ENCODE data around the gene CMKLR1.

Gene CMKLR1

GRCh38 chr12:108297895-108298760, 41.0 kb downstream of the CMKLR1 start:
- no peak for DNase-seq

GRCh38 chr12:108297424-108297823, 41.7 kb downstream of the CMKLR1 start:
- no peak for DNase-seq

- DNase-seq = no peak
Observed at GRCh38 chr12:108296945-108297344, 42.2 kb downstream of the CMKLR1 start.

GRCh38 chr12:108295641-108296040, 43.5 kb downstream of the CMKLR1 start:
- no peak for DNase-seq

- no peak for DNase-seq
Observed at GRCh38 chr12:108289350-108290161, 49.6 kb downstream of the CMKLR1 start.

- no peak for DNase-seq
Observed at GRCh38 chr12:108287227-108287626, 51.9 kb downstream of the CMKLR1 start.

GRCh38 chr12:108285016-108285415, 54.1 kb downstream of the CMKLR1 start:
- no peak for DNase-seq

GRCh38 chr12:108284163-108284562, 54.9 kb downstream of the CMKLR1 start:
- no peak for DNase-seq

GRCh38 chr12:108282676-108283075, 56.4 kb downstream of the CMKLR1 start:
- DNase-seq = no peak

- DNase-seq = no peak
Observed at GRCh38 chr12:108282160-108282559, 57.0 kb downstream of the CMKLR1 start.

GRCh38 chr12:108277613-108278012, 61.5 kb downstream of the CMKLR1 start:
- DNase-seq = no peak

- DNase-seq = no peak
Observed at GRCh38 chr12:108273217-108273616, 65.9 kb downstream of the CMKLR1 start.

GRCh38 chr12:108271951-108272872, 66.9 kb downstream of the CMKLR1 start:
- no peak for DNase-seq

GRCh38 chr12:108270849-108271143, 68.3 kb downstream of the CMKLR1 start:
- no peak for DNase-seq

- no peak for DNase-seq
Observed at GRCh38 chr12:108270035-108270848, 68.9 kb downstream of the CMKLR1 start.

GRCh38 chr12:108269224-108269623, 69.9 kb downstream of the CMKLR1 start:
- no peak for DNase-seq

GRCh38 chr12:108268397-108268796, 70.7 kb downstream of the CMKLR1 start:
- DNase-seq = no peak

GRCh38 chr12:108267450-108267849, 71.7 kb downstream of the CMKLR1 start:
- no peak for DNase-seq

- DNase-seq = no peak
Observed at GRCh38 chr12:108266131-108266530, 73.0 kb downstream of the CMKLR1 start.

GRCh38 chr12:108265505-108265904, 73.6 kb downstream of the CMKLR1 start:
- DNase-seq = no peak

GRCh38 chr12:108260969-108261368, 78.1 kb downstream of the CMKLR1 start:
- no peak for DNase-seq

- no peak for DNase-seq
Observed at GRCh38 chr12:108260039-108260438, 79.1 kb downstream of the CMKLR1 start.

All from stimulated activated CD4-positive, alpha-beta T cell treated with anti-CD3 and anti-CD28 coated beads, Interleukin-4, amount 100 ng/mL, for 1 hour (primary cell).